Cardiac muscle cell (in vitro differentiated cells and primary cell): ENCODE results near the gene DNM2. TPM values are rescaled to one million over a fixed set of nuclear protein-coding genes. Genes with fewer than 3 reads are reported as not detected.

Experiments used
- DNase-seq, 2 donors: peaks; one replicate each; pipeline versions ENCODE4 v3.0.0 to v3.0.0-alpha.2; 2010 to 2017; ENCODE audit warnings: low read depth in 1 of 2, low spot score in 1 of 2
- H3K27ac ChIP-seq: fragments of 200-600 bp; sonication (generic); 2 replicates; pipeline ENCODE4 v1.5.1; 2016
- H3K27me3 ChIP-seq: fragments of 200-600 bp; sonication (generic); 2 replicates; pipeline ENCODE4 v1.6.0; 2016; ENCODE audit warnings: control low read depth
- H3K36me3 ChIP-seq: fragments of 200-600 bp; sonication (generic); 2 replicates; pipeline ENCODE4 v1.5.1; 2016; ENCODE audit warnings: control low read depth
- H3K4me1 ChIP-seq: fragments of 200-600 bp; sonication (generic); 2 replicates; pipeline ENCODE4 v1.8.1; 2017; ENCODE audit warnings: low read depth, mild to moderate bottlenecking, mixed run types
- H3K4me3 ChIP-seq: fragments of 200-600 bp; sonication (generic); 2 replicates; pipeline ENCODE4 v1.5.1; 2016; ENCODE audit warnings: mild to moderate bottlenecking
- H3K9me3 ChIP-seq: fragments of 200-600 bp; sonication (generic); 2 replicates; pipeline ENCODE4 v1.5.1; 2017; ENCODE audit warnings: low read depth, mild to moderate bottlenecking, control low read depth
- polyA plus RNA-seq: library from polyadenylated mRNA; unstranded; fragments of >200 nt; fragmentation: Nextera tagmentation; extraction: Ambion mirVana; gene quantifications from 2 replicates; pipeline ENCODE4 v1.2.1, GENCODE V29; 2016
- total RNA-seq: library from RNA; depleted of rRNA; stranded (reverse); fragments of >200 nt; gene quantifications from 2 replicates; pipeline ENCODE4 v1.2.3, GENCODE V29; 2016
- TF ChIP-seq, protein P1 (sequence below): IDR thresholded peaks from 2 replicates; pipeline ENCODE4 v1.5.1; 2012; ENCODE audit warnings: low read depth, mild to moderate bottlenecking, low read length

DNM2 gene
- total and polyA plus RNA-seq, 2 experiments from 2014 or later = 122 to 132 TPM

DNA sequence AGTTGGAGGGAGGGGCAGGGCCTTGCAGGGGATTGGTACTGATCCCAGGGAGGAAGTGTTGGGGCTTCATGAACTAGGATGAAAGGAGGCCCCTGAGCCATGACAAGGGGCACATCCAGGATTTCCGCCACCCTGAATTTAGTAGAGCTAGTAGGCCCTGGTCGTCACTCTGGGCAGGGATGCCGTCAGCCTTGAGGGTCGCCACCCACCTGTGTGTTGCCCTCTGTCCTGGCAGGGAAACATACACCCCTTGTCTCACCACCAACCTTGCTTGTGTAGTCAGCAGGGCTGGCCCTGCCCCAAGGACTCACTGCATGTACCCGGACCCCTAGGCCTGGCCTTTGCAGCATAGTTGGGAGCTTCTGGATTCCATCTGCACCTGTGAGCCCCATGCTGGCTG, 26.0 kb upstream of the DNM2 start:
- Histone ChIP-seq H3K27me3 (no peaks in the 10 kb centered on the region), H3K27ac (no peak overlapping the region), H3K9me3 (no peaks in the 10 kb centered on the region), H3K4me3 (no peak overlapping the region), H3K36me3 (peaks cover 43% of the 10 kb centered on the region), H3K4me1 (no peaks in the 10 kb centered on the region)
- TF ChIP-seq, protein P1, sequence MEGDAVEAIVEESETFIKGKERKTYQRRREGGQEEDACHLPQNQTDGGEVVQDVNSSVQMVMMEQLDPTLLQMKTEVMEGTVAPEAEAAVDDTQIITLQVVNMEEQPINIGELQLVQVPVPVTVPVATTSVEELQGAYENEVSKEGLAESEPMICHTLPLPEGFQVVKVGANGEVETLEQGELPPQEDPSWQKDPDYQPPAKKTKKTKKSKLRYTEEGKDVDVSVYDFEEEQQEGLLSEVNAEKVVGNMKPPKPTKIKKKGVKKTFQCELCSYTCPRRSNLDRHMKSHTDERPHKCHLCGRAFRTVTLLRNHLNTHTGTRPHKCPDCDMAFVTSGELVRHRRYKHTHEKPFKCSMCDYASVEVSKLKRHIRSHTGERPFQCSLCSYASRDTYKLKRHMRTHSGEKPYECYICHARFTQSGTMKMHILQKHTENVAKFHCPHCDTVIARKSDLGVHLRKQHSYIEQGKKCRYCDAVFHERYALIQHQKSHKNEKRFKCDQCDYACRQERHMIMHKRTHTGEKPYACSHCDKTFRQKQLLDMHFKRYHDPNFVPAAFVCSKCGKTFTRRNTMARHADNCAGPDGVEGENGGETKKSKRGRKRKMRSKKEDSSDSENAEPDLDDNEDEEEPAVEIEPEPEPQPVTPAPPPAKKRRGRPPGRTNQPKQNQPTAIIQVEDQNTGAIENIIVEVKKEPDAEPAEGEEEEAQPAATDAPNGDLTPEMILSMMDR = no peak
- DNase-seq = no peak

DNA sequence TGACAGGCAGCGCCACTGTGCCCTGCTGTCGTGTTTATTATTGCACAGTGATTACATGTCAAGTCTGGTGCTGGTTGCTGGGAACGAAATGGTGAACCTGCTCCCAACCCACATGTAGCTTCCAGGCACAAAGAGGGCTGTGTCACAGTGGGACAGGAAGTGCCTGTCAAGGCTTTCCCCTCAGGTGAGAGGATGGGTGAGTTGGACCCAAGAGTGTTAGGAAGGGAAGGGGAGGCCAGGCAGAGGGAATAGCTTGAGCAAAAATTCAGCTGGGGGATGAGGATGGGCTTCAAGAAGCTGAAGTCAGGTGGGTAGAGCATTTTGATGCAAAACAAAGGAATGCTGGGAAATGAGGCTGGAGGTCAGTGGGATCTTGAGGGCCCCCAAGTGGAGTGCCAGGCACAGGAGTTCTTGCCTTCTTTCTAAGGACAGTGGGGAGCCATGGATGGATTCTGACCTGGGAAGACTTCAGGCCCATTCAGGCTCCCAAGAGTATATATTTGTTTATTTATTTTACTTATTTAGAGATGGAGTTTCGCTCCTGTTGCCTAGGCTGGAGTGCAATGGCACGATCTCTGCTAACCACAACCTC, 25.1 kb upstream of the DNM2 start:
- Histone ChIP-seq H3K27ac (no peak overlapping the region), H3K4me1 (no peaks in the 10 kb centered on the region), H3K4me3 (no peak overlapping the region), H3K9me3 (no peaks in the 10 kb centered on the region), H3K36me3 (peaks cover 37% of the 10 kb centered on the region), H3K27me3 (no peaks in the 10 kb centered on the region)
- TF ChIP-seq, protein P1 = no peak
- DNase-seq = no peak

DNA sequence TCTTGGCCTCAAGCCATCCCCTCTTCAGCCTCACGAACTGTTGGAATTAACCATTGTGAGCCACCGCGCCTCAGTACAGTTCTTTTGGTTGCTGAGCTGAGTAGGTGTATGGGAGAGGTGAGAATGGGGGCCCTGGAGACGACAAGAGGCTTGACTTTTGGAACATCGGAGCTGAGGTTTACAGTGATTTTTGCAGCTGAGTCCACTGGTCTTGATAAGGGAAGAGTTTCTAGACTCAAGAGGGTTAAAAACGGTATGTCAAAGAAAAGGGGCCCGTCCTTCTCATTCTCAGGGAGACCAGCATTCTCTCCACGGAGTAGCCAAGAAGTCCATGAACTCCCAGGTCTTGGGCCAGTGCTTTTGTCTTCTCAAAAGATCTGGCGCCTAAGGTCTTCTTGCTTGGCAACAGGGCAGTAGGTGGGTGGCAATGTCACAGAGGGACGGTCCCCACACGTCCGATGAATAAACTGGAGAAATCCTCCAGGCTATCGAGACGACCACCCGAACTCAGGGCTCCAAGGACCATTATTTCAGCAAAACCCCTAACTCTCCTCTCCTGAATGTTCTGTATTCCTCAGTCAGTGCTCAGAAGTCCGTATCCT, 23.1 kb upstream of the DNM2 start:
- no peak for DNase-seq
- peaks cover 16% of the 10 kb centered on the region for H3K36me3 ChIP-seq
- H3K9me3 ChIP-seq = no peaks in the 10 kb centered on the region
- no peak overlapping the region for H3K27ac ChIP-seq
- no peaks in the 10 kb centered on the region for H3K4me1 ChIP-seq
- TF ChIP-seq, protein P1 = no peak
- H3K4me3 ChIP-seq = no peak overlapping the region
- H3K27me3 ChIP-seq = no peaks in the 10 kb centered on the region

DNA sequence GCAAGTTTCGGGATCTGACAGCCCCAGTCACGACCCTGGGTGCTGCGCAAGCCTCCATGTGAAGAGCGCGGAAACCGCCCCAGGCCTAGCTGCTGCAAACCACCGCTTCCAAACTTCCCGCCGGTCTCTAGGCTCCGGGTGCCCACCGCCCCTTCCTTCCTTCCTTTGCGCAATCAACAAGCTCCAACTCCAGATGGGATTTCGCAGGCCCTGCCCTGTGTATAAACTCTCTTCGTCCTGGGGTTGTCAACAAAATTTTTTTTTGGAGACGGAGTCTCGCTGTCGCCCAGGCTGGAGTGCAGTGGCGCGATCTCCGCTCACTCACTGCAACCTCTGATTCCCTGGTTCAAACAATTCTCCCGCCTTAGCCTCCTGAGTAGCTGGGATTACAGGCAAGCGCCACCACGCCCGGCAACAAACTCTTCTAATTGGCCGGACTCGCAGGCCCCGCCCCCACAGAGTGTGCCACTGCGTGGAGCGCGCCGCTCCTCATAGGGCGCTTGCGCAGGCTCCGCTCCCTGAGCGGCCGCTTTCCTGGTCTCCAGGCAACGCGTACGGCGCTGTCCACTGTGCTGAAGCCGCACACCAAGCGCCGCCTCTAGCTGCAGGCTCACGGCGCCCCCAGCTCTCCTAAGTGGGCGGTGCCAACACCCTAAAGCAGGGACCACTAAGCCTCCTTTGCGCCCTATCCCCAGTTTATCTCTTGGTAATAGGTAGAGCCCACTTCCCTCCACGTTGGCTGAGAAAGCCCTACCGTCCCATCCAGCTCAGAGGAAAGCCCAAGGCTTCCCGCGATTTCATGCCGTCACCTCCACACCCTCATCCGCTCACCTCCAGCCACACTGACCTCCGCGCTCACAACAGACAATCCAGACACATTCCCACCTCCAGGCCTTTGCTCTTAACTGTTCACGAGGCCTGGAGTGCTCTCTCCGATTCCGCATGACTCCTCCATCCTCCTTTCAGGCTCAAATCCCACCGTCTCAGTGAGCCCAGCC, 22.2 kb upstream of the DNM2 start:
- TF ChIP-seq, protein P1 = no peak
- no peaks in the 10 kb centered on the region for H3K4me1 ChIP-seq
- peak overlapping the region; percentile 19 for H3K4me3 ChIP-seq
- H3K27me3 ChIP-seq = no peaks in the 10 kb centered on the region
- peaks cover 7% of the 10 kb centered on the region for H3K36me3 ChIP-seq
- peak; percentile 97 to 99 for DNase-seq
- no peak overlapping the region for H3K27ac ChIP-seq
- no peaks in the 10 kb centered on the region for H3K9me3 ChIP-seq

DNA sequence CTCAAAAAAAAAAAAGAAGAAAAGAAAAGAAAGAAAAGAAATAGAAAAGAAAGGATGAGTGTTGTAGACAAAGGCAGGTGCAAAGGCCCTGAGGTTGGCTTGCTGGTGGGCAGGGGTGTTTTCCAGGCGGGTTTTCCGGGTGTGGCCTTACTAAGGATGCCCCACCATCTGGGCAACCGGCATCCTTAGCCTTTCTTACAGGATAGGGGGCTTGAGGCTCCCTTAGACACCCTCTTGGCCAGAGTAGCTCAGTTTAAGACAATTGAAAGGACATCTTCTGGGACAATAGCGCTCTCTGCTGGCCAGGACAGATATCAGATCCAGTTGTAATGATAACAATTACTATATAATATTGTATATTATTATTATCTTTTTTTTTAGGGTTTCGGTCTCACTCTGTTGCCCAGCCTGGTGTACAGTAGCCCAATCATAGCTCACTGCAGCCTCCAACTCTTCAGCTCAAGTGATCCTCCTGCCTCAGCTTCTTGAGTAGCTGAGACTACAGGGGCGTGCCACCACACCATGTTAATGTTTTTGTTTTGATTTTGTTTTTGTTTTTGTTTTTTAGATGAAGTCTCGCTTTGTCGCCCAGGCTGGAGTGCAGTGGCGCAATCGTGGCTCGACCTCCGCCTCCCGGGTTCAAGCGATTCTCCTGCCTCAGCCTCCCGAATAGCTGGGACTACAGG, 18.1 kb upstream of the DNM2 start:
- H3K36me3 ChIP-seq = no peaks in the 10 kb centered on the region
- H3K9me3 ChIP-seq = no peaks in the 10 kb centered on the region
- H3K4me1 ChIP-seq = peaks cover 3% of the 10 kb centered on the region
- DNase-seq = peak; percentile 58 to 72
- no peak overlapping the region for H3K4me3 ChIP-seq
- no peak overlapping the region for H3K27ac ChIP-seq
- TF ChIP-seq, protein P1 = peak; percentile 57
- no peaks in the 10 kb centered on the region for H3K27me3 ChIP-seq
